ENCODE results near the gene PLD1.

GRCh38 chr3:171653701-171654100, 156.6 kb downstream of the PLD1 start:
- TF ChIP-seq POLR2AphosphoS5 (IDR thresholded peaks at IDR 0.05; ENCODE audit: low read depth) (no peak), CTCF (IDR thresholded peaks at IDR 0.05; ENCODE audit: insufficient read depth, low read length) (no peak), REST (IDR thresholded peaks at IDR 0.05; ENCODE audit: insufficient replicate concordance, low read depth) (no peak), GABPA (IDR thresholded peaks at IDR 0.05; ENCODE audit: low read depth) (no peak)

Measured in HL-60 (cell line).